SU-DHL-6 (cell line): ENCODE results near the gene POLR2I.
A peak's percentile ranks its signal among the peaks of the same experiment; 100 is the strongest.

ENCODE experiments used
- H2AFZ ChIP-seq: fragments of 200-600 bp; sonication (generic); 2 replicates; pipeline ENCODE4 v1.6.1; 2014; ENCODE audit warnings: low read depth, mild to moderate bottlenecking, moderate library complexity, mixed read lengths, antibody characterized with exemption, low read length; ENCODE audit not compliant: severe bottlenecking
- H3F3A ChIP-seq: fragments of 200-600 bp; shearing (Covaris generic); 2 replicates; pipeline ENCODE4 v1.6.0; 2016; ENCODE audit warnings: antibody characterized with exemption, mild to moderate bottlenecking; ENCODE audit not compliant: insufficient read depth
- H3K27ac ChIP-seq: fragments of 200-600 bp; sonication (generic); 2 replicates; pipeline ENCODE4 v1.5.1; 2016; ENCODE audit warnings: low read depth, mild to moderate bottlenecking, low read length, moderate library complexity, mixed read lengths
- H3K27me3 ChIP-seq: fragments of 200-600 bp; sonication (generic), shearing (Covaris generic); 2 replicates; pipeline ENCODE4 v1.6.0; 2014; ENCODE audit warnings: mild to moderate bottlenecking, low read length
- H3K36me3 ChIP-seq: fragments of 200-600 bp; sonication (generic); 2 replicates; pipeline ENCODE4 v1.6.1; 2014; ENCODE audit warnings: mild to moderate bottlenecking, low read length, mixed read lengths
- H3K4me2 ChIP-seq: fragments of 300-600, 200-600 bp; shearing (Covaris generic), sonication (generic); 2 replicates; pipeline ENCODE4 v1.6.0; 2014; ENCODE audit warnings: low read length, low read depth, mild to moderate bottlenecking; ENCODE audit not compliant: poor library complexity, severe bottlenecking
- H3K4me3 ChIP-seq: fragments of 200-600 bp; sonication (generic); 2 replicates; pipeline ENCODE4 v1.5.1; 2014; ENCODE audit warnings: antibody characterized with exemption, low read length, mild to moderate bottlenecking, mixed read lengths; ENCODE audit not compliant: insufficient read depth, poor library complexity, severe bottlenecking
- H3K79me2 ChIP-seq: fragments of 200-600 bp; sonication (generic); 2 replicates; pipeline ENCODE4 v1.6.1; 2014; ENCODE audit warnings: mild to moderate bottlenecking, low read length, moderate library complexity; ENCODE audit not compliant: insufficient read depth
- H3K9ac ChIP-seq: fragments of 200-600 bp; sonication (generic); 2 replicates; pipeline ENCODE4 v1.7.0; 2014; ENCODE audit warnings: mild to moderate bottlenecking, low read length
- H3K9me2 ChIP-seq: fragments of 200-600 bp; sonication (generic); replicated peaks from 2 replicates; pipeline ENCODE4 v1.6.1; 2014; ENCODE audit warnings: low read length; ENCODE audit not compliant: insufficient read depth
- H3K9me3 ChIP-seq: fragments of 200-600 bp; sonication (generic); 2 replicates; pipeline ENCODE4 v1.6.1; 2014; ENCODE audit warnings: low read length, mixed read lengths; ENCODE audit not compliant: insufficient read depth
- H4K20me1 ChIP-seq: fragments of 200-600 bp; sonication (generic); 2 replicates; pipeline ENCODE4 v1.6.1; 2014; ENCODE audit warnings: low read depth, mild to moderate bottlenecking, antibody characterized with exemption, low read length, moderate library complexity, mixed read lengths
- EZH2phosphoT487 ChIP-seq: fragments of 200-600 bp; sonication (generic), shearing (Covaris generic); conservative IDR thresholded peaks from 2 replicates; pipeline ENCODE4 v1.6.1; 2018; ENCODE audit warnings: mild to moderate bottlenecking, antibody characterized with exemption, low read length, moderate library complexity, mixed read lengths
- TF ChIP-seq, protein P1 (sequence below): fragments of 200-600 bp; sonication (generic); IDR thresholded peaks from one replicate; pipeline ENCODE4 v1.5.1; 2017; ENCODE audit warnings: antibody characterized with exemption, mild to moderate bottlenecking, low read length, moderate library complexity; ENCODE audit not compliant: insufficient read depth, poor library complexity, severe bottlenecking

The POLR2I gene

DNA sequence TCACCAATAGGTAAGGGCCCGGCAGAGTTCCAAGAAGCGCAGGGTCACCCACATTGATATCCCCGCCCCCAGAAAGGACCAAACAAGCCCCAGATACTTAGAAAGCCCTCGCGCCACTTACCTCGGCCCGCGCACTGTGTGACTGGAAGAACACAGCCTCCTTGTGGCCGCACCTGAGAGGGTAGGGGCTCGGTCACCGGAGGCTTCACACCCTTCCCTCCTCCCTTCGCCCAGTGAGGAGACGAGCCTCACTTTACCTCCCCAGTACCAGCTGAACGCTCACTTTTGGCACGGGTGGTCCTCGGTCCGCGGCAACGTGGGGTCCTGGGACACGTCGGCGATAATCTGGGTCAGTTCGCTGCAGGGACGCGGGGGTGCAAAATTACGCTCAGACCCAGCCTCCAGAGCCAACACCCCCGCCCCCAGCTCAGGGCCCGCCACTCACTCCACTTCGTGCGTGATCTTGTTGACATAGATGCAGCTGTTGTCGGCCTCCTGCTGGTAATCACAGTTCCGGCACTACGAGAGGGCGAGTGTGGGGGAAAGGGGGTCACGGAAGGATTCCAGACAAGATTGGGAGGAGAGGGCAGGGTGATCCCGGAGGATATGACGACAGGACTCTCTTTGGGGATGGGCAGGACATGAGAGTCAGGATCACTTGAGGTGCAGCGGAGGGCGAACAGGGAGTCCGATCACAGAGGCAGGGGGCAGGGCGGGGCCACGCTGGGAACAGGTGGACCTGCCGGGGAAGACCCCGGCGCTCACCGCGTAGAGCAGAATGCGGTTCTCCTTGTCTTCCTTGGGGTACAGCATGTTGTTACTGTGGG lies 568 bp downstream of the POLR2I start:
- peaks cover 20% of the 10 kb centered on the region for H3K79me2 ChIP-seq
- peak overlapping the region; percentile 95 for H3K4me3 ChIP-seq
- peak overlapping the region; percentile 77 for H3K27ac ChIP-seq
- H3K27me3 ChIP-seq: no peaks in the 10 kb centered on the region
- H3K4me2 ChIP-seq: peak overlapping the region; percentile 76
- H3K9ac ChIP-seq: peak overlapping the region; percentile 88
- peak overlapping the region; percentile 67 for H2AFZ ChIP-seq
- no peaks in the 10 kb centered on the region for H4K20me1 ChIP-seq
- TF ChIP-seq, protein P1, sequence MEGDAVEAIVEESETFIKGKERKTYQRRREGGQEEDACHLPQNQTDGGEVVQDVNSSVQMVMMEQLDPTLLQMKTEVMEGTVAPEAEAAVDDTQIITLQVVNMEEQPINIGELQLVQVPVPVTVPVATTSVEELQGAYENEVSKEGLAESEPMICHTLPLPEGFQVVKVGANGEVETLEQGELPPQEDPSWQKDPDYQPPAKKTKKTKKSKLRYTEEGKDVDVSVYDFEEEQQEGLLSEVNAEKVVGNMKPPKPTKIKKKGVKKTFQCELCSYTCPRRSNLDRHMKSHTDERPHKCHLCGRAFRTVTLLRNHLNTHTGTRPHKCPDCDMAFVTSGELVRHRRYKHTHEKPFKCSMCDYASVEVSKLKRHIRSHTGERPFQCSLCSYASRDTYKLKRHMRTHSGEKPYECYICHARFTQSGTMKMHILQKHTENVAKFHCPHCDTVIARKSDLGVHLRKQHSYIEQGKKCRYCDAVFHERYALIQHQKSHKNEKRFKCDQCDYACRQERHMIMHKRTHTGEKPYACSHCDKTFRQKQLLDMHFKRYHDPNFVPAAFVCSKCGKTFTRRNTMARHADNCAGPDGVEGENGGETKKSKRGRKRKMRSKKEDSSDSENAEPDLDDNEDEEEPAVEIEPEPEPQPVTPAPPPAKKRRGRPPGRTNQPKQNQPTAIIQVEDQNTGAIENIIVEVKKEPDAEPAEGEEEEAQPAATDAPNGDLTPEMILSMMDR: no peak
- TF ChIP-seq EZH2phosphoT487: no peak
- no peaks in the 10 kb centered on the region for H3K9me3 ChIP-seq
- H3K9me2 ChIP-seq: no peaks in the 10 kb centered on the region
- H3K36me3 ChIP-seq: no peaks in the 10 kb centered on the region
- H3F3A ChIP-seq: 0 out of 2 replicates have a peak, but pooled peaks cover 2% of the 10 kb centered on the region

DNA sequence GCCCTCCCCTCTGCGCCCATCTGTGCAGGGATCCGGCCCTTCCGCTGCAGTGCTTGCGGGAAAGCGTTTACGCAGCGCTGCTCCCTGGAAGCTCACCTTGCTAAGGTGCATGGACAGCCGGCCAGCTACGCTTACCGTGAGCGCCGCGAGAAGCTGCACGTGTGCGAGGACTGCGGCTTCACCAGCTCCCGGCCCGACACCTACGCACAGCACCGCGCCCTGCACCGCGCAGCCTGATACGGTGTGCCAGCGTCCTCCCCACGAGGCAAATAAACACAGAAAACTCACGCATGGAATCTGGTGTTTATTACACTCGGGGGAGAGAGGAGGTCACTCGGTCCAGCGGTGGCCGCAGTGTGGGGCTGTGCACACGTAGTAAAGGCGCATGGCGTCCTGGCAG lies 1.2 kb downstream of the POLR2I start:
- Histone ChIP-seq H3K9ac (peak overlapping the region; percentile 88; the same call in 1 of the 2 replicates), H3K36me3 (no peaks in the 10 kb centered on the region), H3K4me2 (peak overlapping the region; percentile 76), H2AFZ (no peak overlapping the region), H3K9me2 (no peaks in the 10 kb centered on the region), H3K4me3 (peak overlapping the region; percentile 95), H3K9me3 (no peaks in the 10 kb centered on the region), H3K27ac (no peak overlapping the region), H3K79me2 (peaks cover 20% of the 10 kb centered on the region), H3F3A (0 out of 2 replicates have a peak, but pooled peaks cover 2% of the 10 kb centered on the region), H3K27me3 (no peaks in the 10 kb centered on the region), H4K20me1 (no peaks in the 10 kb centered on the region)
- TF ChIP-seq, protein P1: no peak
- no peak for TF ChIP-seq EZH2phosphoT487

DNA sequence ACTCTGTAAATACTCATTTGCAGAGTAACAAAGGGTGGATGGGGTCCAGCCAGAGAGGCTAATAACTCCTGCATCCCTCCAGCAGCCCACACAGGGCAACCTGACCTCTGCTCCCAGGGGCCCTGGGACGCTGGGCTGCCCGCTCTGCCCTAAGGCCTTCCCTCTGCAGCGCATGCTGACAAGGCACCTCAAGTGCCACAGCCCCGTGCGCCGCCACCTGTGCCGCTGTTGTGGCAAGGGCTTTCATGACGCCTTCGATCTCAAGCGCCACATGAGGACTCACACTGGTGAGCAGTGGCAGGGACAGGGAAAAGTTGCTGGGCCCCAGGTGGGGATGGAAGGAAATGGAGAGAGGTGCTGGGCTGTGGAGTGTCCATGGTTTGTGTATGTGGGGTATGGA lies 2.0 kb downstream of the POLR2I start:
- no peak overlapping the region for H3K9ac ChIP-seq
- no peaks in the 10 kb centered on the region for H3K27me3 ChIP-seq
- TF ChIP-seq EZH2phosphoT487: no peak
- TF ChIP-seq, protein P1: no peak
- no peak overlapping the region for H3K4me3 ChIP-seq
- no peak overlapping the region for H2AFZ ChIP-seq
- H3K79me2 ChIP-seq: peaks cover 17% of the 10 kb centered on the region
- H3K9me2 ChIP-seq: no peaks in the 10 kb centered on the region
- 0 out of 2 replicates have a peak, but pooled peaks cover 2% of the 10 kb centered on the region for H3F3A ChIP-seq
- no peaks in the 10 kb centered on the region for H4K20me1 ChIP-seq
- no peak overlapping the region for H3K4me2 ChIP-seq
- H3K9me3 ChIP-seq: no peaks in the 10 kb centered on the region
- H3K36me3 ChIP-seq: no peaks in the 10 kb centered on the region
- no peak overlapping the region for H3K27ac ChIP-seq
